ENCODE measurements around the gene PDE4C. TPM values are rescaled to one million over a fixed set of nuclear protein-coding genes. Genes with fewer than 3 reads are reported as not detected.

PDE4C gene
- total RNA-seq, 1 donor from 2014 or later, result 1.6 TPM

DNA sequence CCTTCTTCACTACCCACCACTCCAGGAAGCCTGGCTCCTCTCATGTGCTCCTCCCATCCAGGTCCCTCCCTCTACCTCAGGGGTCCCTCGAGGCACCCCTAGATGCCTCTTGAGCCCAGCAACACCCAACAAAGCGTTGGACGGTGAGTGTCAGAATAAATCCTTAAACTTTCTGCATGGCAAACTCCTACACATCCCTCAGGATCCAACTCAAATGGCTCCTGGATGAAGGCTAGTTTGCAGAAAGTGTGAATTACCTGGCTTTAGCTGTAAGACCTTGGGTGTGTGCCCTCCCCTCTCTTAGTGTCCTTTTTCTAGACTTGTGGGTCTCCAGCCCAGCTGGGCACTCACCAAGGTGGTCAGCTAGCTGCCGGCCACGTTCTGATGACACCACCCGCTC, 27.9 kb downstream of the PDE4C start:
- TF ChIP-seq, protein P1, sequence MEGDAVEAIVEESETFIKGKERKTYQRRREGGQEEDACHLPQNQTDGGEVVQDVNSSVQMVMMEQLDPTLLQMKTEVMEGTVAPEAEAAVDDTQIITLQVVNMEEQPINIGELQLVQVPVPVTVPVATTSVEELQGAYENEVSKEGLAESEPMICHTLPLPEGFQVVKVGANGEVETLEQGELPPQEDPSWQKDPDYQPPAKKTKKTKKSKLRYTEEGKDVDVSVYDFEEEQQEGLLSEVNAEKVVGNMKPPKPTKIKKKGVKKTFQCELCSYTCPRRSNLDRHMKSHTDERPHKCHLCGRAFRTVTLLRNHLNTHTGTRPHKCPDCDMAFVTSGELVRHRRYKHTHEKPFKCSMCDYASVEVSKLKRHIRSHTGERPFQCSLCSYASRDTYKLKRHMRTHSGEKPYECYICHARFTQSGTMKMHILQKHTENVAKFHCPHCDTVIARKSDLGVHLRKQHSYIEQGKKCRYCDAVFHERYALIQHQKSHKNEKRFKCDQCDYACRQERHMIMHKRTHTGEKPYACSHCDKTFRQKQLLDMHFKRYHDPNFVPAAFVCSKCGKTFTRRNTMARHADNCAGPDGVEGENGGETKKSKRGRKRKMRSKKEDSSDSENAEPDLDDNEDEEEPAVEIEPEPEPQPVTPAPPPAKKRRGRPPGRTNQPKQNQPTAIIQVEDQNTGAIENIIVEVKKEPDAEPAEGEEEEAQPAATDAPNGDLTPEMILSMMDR (IDR thresholded peaks at IDR 0.05; ENCODE audit: unreplicated experiment), result no peak
- Mint-ChIP-seq H3K27ac (no peak overlapping the region), H3K27me3 (no peaks in the 10 kb centered on the region), H3K4me1 (ENCODE audit: low read depth) (peaks cover 9% of the 10 kb centered on the region), H3K36me3 (ENCODE audit: insufficient read depth) (peaks cover 1% of the 10 kb centered on the region), H3K4me3 (ENCODE audit: low read depth) (no peak overlapping the region), H3K9me3 (ENCODE audit: low read depth) (no peaks in the 10 kb centered on the region)
- no peak for DNase-seq (ENCODE audit: low spot score, unreplicated experiment)

DNA sequence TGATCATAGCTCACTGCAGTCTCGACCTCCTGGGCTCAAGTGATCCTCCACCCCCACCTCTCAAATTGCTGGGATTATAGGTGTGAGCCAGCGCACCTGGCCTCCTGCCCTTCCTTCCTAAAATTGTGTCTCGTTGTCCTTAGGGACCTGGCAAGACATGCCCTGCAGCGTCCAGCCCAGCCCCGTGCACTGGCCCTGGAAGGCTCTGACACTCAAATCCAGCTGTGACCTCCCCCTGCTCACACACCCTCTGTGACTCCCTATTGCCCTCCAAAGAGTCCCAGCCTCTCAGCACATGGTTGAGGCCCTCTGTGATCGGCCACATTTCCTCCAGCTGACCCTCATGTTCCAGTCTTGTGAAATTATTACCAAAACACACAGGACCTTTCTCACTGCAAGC, 28.3 kb downstream of the PDE4C start:
- Mint-ChIP-seq H3K9me3 (ENCODE audit: low read depth) (no peaks in the 10 kb centered on the region), H3K4me1 (ENCODE audit: low read depth) (peaks cover 6% of the 10 kb centered on the region), H3K27me3 (no peaks in the 10 kb centered on the region), H3K4me3 (ENCODE audit: low read depth) (no peak overlapping the region), H3K27ac (no peak overlapping the region), H3K36me3 (ENCODE audit: insufficient read depth) (peaks cover 1% of the 10 kb centered on the region)
- no peak for DNase-seq (ENCODE audit: low spot score, unreplicated experiment)
- TF ChIP-seq, protein P1 (IDR thresholded peaks at IDR 0.05; ENCODE audit: unreplicated experiment), result no peak

DNA sequence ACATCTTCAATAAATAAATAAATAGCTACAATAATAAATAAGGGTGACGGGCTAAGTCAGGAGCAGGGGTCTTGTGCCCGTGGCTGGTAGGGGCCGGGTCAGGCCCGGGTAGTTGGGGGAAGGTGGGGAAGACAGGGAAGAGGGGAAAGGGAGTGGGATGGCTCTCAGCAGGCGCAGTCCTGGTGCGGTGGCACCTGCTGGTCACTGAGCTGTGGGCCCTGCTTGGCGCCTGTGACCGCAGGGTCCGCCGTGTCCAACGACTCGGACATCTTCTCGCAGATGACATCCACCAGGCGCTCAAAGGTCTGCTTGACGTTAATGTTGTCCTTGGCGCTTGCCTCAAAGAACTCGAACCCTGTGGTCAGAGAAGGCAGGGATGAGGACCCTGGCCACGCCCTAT, 28.9 kb downstream of the PDE4C start:
- Mint-ChIP-seq H3K27ac (no peak overlapping the region), H3K9me3 (ENCODE audit: low read depth) (no peaks in the 10 kb centered on the region), H3K36me3 (ENCODE audit: insufficient read depth) (peaks cover 1% of the 10 kb centered on the region), H3K4me3 (ENCODE audit: low read depth) (no peak overlapping the region), H3K27me3 (no peaks in the 10 kb centered on the region), H3K4me1 (ENCODE audit: low read depth) (peaks cover 6% of the 10 kb centered on the region)
- TF ChIP-seq, protein P1 (IDR thresholded peaks at IDR 0.05; ENCODE audit: unreplicated experiment), result no peak
- no peak for DNase-seq (ENCODE audit: low spot score, unreplicated experiment)

DNA sequence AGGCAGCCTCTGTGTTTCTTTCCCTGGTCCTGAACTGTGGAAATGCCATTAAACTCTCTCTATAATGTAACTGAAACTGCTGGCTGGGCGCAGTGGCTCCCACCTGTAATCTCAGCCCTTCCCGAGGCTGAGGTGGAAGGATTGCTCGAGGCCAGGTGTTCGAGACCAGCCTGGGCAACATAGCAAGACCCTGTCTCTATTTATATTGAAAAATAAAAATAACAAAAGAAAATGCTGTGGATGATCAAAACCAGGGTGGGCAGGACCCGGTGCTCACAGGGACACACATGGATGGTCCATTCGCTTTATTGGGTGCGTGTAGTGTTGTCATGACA, 29.8 kb downstream of the PDE4C start:
- H3K27me3 Mint-ChIP-seq, result no peaks in the 10 kb centered on the region
- H3K9me3 Mint-ChIP-seq (ENCODE audit: low read depth), result no peaks in the 10 kb centered on the region
- no peak overlapping the region for H3K4me3 Mint-ChIP-seq (ENCODE audit: low read depth)
- peak overlapping the region; percentile 76 for H3K27ac Mint-ChIP-seq
- DNase-seq (ENCODE audit: low spot score, unreplicated experiment), result no peak
- H3K36me3 Mint-ChIP-seq (ENCODE audit: insufficient read depth), result peaks cover 1% of the 10 kb centered on the region
- peaks cover 8% of the 10 kb centered on the region for H3K4me1 Mint-ChIP-seq (ENCODE audit: low read depth)
- TF ChIP-seq, protein P1 (IDR thresholded peaks at IDR 0.05; ENCODE audit: unreplicated experiment), result no peak

DNA sequence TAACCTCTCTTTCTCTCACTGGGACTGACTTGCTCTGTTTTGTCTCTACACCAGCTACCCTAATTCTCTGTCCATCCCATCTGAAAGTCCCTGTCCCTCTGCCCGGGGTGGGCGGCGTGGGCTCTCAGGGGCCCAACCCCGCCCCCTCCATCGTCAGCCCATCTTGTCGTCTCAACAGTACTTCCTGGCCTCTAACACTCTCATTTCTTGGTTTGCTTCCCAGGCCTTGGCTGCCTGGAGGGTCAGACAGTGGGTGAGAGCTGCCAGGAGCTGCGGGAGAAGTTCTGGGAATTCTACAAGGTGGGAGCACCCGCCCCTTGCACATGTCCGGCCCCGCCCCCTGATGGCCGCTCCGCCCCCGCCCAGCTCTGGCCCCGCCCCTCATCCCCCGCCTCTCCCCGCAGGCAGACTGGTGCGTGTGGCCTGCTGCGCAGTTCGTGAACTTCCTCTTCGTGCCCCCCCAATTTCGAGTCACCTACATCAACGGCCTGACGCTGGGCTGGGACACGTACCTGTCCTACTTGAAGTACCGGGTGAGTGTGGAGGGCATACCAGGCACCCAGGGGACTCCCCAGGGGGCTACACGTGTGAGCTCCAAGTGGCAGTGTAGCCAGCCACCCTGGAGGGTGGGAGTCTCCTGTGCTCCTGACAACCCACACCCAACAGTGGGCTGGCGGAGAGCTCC, 31.5 kb downstream of the PDE4C start:
- Mint-ChIP-seq H3K36me3 (ENCODE audit: insufficient read depth) (peaks cover 1% of the 10 kb centered on the region), H3K27ac (peak overlapping the region; percentile 29), H3K4me3 (ENCODE audit: low read depth) (peak overlapping the region; percentile 41), H3K9me3 (ENCODE audit: low read depth) (no peaks in the 10 kb centered on the region), H3K4me1 (ENCODE audit: low read depth) (peaks cover 8% of the 10 kb centered on the region), H3K27me3 (no peaks in the 10 kb centered on the region)
- no peak for DNase-seq (ENCODE audit: low spot score, unreplicated experiment)
- TF ChIP-seq, protein P1 (IDR thresholded peaks at IDR 0.05; ENCODE audit: unreplicated experiment), result no peak
